Measurements from ENCODE around the gene HS6ST2.

GRCh38 chrX:132662844-132663243 lies 295.6 kb downstream of the HS6ST2 start:
- TF ChIP-seq POLR2AphosphoS5 (IDR thresholded peaks at IDR 0.05; ENCODE audit: borderline replicate concordance, low read depth, low read length) (no peak), EZH2 (IDR thresholded peaks at IDR 0.05) (no peak), FOXP2 (optimal IDR thresholded peaks at IDR 0.05; ENCODE audit: control extremely low read depth, extremely low read length, insufficient read depth) (no peak)

All from SK-N-MC (cell line).